WTC11 (cell line): ENCODE measurements around the gene ALOX15B. TPM values are rescaled to one million over a fixed set of nuclear protein-coding genes. Genes with fewer than 3 reads are reported as not detected.

ENCODE experiments used
- ATAC-seq: fragments of 200-7000 bp; cut with Tn5 transposase; 2 replicates; pipeline ENCODE4 v1.10.0; 2021; ENCODE audit warnings: mild to moderate bottlenecking, moderate library complexity
- CTCF ChIA-PET: fragments of 300-600 bp; sonication (Branson Sonifier 250); formaldehyde crosslinking; loops from one replicate; lab custom pipeline; 2021; ENCODE audit warnings: antibody characterized with exemption; lab: Charles Lee
- POLR2A ChIA-PET: fragments of 350-600 bp; sonication (Branson Sonifier 250); formaldehyde crosslinking; loops from one replicate; lab custom pipeline; 2021; ENCODE audit warnings: antibody characterized with exemption; lab: Charles Lee
- DNase-seq: peaks from one replicate; pipeline ENCODE4 v3.0.0; 2021; ENCODE audit warnings: low spot score
- H3K27ac Mint-ChIP-seq: 2 replicates; pipeline ENCODE4 v1.8.0; 2021; ENCODE audit warnings: mixed read lengths
- H3K27me3 Mint-ChIP-seq: 2 replicates; pipeline ENCODE4 v1.8.0; 2021; ENCODE audit warnings: low read depth, mild to moderate bottlenecking, moderate library complexity, mixed read lengths
- H3K36me3 Mint-ChIP-seq: 2 replicates; pipeline ENCODE4 v1.8.0; 2021; ENCODE audit warnings: mixed read lengths
- H3K4me1 Mint-ChIP-seq: 2 replicates; pipeline ENCODE4 v1.8.0; 2022; ENCODE audit warnings: mixed read lengths
- H3K4me3 Mint-ChIP-seq: 2 replicates; pipeline ENCODE4 v1.8.0; 2021; ENCODE audit warnings: mild to moderate bottlenecking, moderate library complexity, mixed read lengths
- H3K9me3 Mint-ChIP-seq: 2 replicates; pipeline ENCODE4 v1.8.0; 2021; ENCODE audit warnings: mixed read lengths
- ELF4 ChIP-seq: sonication (generic); formaldehyde crosslinking; IDR thresholded peaks from 2 replicates; pipeline ENCODE4 v1.8.1; 2022; ENCODE audit warnings: low read depth, mild to moderate bottlenecking, moderate library complexity, missing genetic modification reagents
- ETV6 ChIP-seq: sonication (generic); formaldehyde crosslinking; IDR thresholded peaks from 2 replicates; pipeline ENCODE4 v1.8.1; 2022; ENCODE audit warnings: mild to moderate bottlenecking, missing genetic modification reagents
- GABPB1 ChIP-seq: sonication (generic); formaldehyde crosslinking; IDR thresholded peaks from 2 replicates; pipeline ENCODE4 v1.8.1; 2023; ENCODE audit warnings: mild to moderate bottlenecking, missing genetic modification reagents
- JAZF1 ChIP-seq: fragments of 250-450 bp; sonication (Bioruptor Pico); IDR thresholded peaks from 2 replicates; pipeline ENCODE4 v1.9.0; 2021; ENCODE audit warnings: moderate library complexity, mild to moderate bottlenecking, inconsistent platforms
- MYBL2 ChIP-seq: sonication (generic); formaldehyde crosslinking; IDR thresholded peaks from 2 replicates; pipeline ENCODE4 v1.8.1; 2023; ENCODE audit warnings: mild to moderate bottlenecking, moderate library complexity, missing genetic modification reagents
- NFE2L1 ChIP-seq: sonication (generic); formaldehyde crosslinking; IDR thresholded peaks from 2 replicates; pipeline ENCODE4 v1.8.1; 2023; ENCODE audit warnings: missing genetic modification reagents
- NR3C1 ChIP-seq: sonication (generic); formaldehyde crosslinking; conservative IDR thresholded peaks from 2 replicates; pipeline ENCODE4 v1.8.1; 2023; ENCODE audit warnings: low read depth, mild to moderate bottlenecking, missing genetic modification reagents
- OVOL2 ChIP-seq: fragments of 250-450 bp; sonication (Bioruptor Pico); IDR thresholded peaks from 2 replicates; pipeline ENCODE4 v1.9.0; 2021; ENCODE audit warnings: mild to moderate bottlenecking, borderline replicate concordance
- SP1 ChIP-seq: sonication (generic); formaldehyde crosslinking; conservative IDR thresholded peaks from 2 replicates; pipeline ENCODE4 v1.8.1; 2022; ENCODE audit warnings: missing genetic modification reagents
- ZNF121 ChIP-seq: sonication (generic); formaldehyde crosslinking; IDR thresholded peaks from 2 replicates; pipeline ENCODE4 v1.8.0; 2023; ENCODE audit warnings: missing genetic modification reagents
- ZNF396 ChIP-seq: fragments of 250-450 bp; sonication (Bioruptor Pico); IDR thresholded peaks from 2 replicates; pipeline ENCODE4 v1.8.0; 2021; ENCODE audit warnings: mild to moderate bottlenecking, moderate library complexity, borderline replicate concordance
- ZNF423 ChIP-seq: fragments of 250-450 bp; sonication (Bioruptor Pico); IDR thresholded peaks from 2 replicates; pipeline ENCODE4 v2.1.2; 2022; ENCODE audit warnings: mild to moderate bottlenecking, moderate library complexity
- total RNA-seq: library from RNA; stranded (reverse); gene quantifications from 3 replicates; pipeline ENCODE4 v1.2.3, GENCODE V29; 2021
- TF ChIP-seq, protein P1 (sequence below): sonication (generic); formaldehyde crosslinking; IDR thresholded peaks from 2 replicates; pipeline ENCODE4 v1.8.0; 2022; ENCODE audit warnings: mild to moderate bottlenecking, missing genetic modification reagents
- TF ChIP-seq, protein P2 (sequence below): sonication (generic); formaldehyde crosslinking; conservative IDR thresholded peaks from 2 replicates; pipeline ENCODE4 v1.8.1; 2023; ENCODE audit warnings: mild to moderate bottlenecking, low read depth, missing genetic modification reagents, moderate library complexity
- TF ChIP-seq, protein P3 (sequence below): sonication (generic); formaldehyde crosslinking; IDR thresholded peaks from 2 replicates; pipeline ENCODE4 v1.8.0; 2022; ENCODE audit warnings: mild to moderate bottlenecking, missing genetic modification reagents
- TF ChIP-seq, protein P4 (sequence below): fragments of 200-600 bp; IDR thresholded peaks from 2 replicates; pipeline ENCODE4 v1.8.0; 2022; ENCODE audit warnings: antibody characterized with exemption
- TF ChIP-seq, protein P5 (sequence below): sonication (generic); formaldehyde crosslinking; IDR thresholded peaks from 2 replicates; pipeline ENCODE4 v1.8.1; 2022; ENCODE audit warnings: low read depth, missing genetic modification reagents, borderline replicate concordance
- TF ChIP-seq, protein P6 (sequence below): sonication (generic); formaldehyde crosslinking; IDR thresholded peaks from 2 replicates; pipeline ENCODE4 v1.8.1; 2022; ENCODE audit warnings: mild to moderate bottlenecking, missing genetic modification reagents, moderate library complexity, borderline replicate concordance

The ALOX15B gene
- total RNA-seq, 1 experiment from 2014 or later, result 0.22 TPM

DNA sequence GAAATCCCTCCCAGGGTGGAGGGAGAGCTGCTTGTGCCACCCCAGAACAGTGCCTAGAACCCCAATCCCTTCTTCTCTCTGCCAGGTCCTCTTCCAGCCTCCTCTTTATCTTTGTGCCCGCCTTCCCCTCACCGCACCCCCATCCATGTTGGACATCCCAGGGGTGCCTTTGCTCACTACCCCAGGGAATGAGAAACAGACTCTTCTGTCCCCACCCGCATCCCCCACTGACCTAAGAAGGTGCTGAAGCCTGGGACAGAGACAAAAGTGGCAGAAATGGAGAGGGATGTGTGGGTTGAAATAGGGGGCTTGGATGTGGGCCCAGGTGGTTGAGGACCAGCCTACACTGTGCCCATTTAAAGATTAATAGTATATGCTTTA, 17.0 kb downstream of the ALOX15B start (continued):
- TF ChIP-seq, protein P1, sequence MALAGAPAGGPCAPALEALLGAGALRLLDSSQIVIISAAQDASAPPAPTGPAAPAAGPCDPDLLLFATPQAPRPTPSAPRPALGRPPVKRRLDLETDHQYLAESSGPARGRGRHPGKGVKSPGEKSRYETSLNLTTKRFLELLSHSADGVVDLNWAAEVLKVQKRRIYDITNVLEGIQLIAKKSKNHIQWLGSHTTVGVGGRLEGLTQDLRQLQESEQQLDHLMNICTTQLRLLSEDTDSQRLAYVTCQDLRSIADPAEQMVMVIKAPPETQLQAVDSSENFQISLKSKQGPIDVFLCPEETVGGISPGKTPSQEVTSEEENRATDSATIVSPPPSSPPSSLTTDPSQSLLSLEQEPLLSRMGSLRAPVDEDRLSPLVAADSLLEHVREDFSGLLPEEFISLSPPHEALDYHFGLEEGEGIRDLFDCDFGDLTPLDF (CRISPR knock-in tag), result no peak
- no peak for TF ChIP-seq JAZF1 (CRISPR knock-in tag)
- no peak for TF ChIP-seq OVOL2 (CRISPR knock-in tag)
- TF ChIP-seq, protein P2, sequence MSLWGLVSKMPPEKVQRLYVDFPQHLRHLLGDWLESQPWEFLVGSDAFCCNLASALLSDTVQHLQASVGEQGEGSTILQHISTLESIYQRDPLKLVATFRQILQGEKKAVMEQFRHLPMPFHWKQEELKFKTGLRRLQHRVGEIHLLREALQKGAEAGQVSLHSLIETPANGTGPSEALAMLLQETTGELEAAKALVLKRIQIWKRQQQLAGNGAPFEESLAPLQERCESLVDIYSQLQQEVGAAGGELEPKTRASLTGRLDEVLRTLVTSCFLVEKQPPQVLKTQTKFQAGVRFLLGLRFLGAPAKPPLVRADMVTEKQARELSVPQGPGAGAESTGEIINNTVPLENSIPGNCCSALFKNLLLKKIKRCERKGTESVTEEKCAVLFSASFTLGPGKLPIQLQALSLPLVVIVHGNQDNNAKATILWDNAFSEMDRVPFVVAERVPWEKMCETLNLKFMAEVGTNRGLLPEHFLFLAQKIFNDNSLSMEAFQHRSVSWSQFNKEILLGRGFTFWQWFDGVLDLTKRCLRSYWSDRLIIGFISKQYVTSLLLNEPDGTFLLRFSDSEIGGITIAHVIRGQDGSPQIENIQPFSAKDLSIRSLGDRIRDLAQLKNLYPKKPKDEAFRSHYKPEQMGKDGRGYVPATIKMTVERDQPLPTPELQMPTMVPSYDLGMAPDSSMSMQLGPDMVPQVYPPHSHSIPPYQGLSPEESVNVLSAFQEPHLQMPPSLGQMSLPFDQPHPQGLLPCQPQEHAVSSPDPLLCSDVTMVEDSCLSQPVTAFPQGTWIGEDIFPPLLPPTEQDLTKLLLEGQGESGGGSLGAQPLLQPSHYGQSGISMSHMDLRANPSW (CRISPR knock-in tag), result no peak
- TF ChIP-seq, protein P3, sequence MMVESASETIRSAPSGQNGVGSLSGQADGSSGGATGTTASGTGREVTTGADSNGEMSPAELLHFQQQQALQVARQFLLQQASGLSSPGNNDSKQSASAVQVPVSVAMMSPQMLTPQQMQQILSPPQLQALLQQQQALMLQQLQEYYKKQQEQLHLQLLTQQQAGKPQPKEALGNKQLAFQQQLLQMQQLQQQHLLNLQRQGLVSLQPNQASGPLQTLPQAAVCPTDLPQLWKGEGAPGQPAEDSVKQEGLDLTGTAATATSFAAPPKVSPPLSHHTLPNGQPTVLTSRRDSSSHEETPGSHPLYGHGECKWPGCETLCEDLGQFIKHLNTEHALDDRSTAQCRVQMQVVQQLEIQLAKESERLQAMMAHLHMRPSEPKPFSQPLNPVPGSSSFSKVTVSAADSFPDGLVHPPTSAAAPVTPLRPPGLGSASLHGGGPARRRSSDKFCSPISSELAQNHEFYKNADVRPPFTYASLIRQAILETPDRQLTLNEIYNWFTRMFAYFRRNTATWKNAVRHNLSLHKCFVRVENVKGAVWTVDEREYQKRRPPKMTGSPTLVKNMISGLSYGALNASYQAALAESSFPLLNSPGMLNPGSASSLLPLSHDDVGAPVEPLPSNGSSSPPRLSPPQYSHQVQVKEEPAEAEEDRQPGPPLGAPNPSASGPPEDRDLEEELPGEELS (CRISPR knock-in tag), result no peak
- no peak for TF ChIP-seq SP1 (CRISPR knock-in tag)
- TF ChIP-seq, all 79 proteins: peak for 0

DNA sequence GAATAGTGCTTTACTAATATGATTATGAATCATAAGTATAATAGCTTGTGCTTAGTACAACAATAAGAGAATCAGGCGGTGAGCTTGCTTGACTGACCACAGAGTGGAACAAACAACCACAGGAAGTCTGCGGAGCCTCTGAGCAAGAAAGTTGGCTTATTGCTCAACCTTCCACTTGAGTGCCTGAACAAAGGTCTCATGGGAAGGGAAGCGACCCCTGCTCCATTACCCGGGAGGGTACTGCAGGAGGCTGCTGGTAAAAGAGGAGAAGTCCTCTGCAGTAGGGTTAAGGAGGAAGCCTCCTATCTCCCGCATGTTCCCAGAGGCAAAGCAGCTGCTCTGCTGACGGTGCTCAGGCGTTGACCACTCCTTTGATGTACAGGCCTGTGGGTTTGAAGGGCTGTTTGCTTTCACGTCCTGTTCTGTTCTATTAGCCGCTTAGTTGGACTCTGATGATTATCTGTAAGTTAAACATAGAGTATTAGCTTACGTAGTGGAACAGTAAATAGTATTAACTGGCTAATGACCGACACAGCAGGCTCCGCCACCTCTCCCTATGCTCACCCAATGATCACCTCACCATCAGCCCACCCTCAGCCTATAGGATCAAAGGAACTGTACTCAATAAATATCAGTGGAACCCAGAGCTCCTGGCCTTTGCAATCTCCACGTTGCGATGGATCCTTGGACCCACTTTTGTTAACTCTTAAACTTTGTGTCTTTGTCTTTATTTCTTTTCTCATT, 17.5 kb downstream of the ALOX15B start:
- ChIA-PET POLR2A (no interaction called here), CTCF (interaction anchor here (1.0 to 11.8 kb wide), 16 partner anchors 9 to 313 kb away, joined by 3 to 380 read pairs (median 12); partner anchors contain the start of genes ALOXE3 and RNF227)
- H3K27me3 Mint-ChIP-seq, result peaks cover 27% of the 10 kb centered on the region
- no peak overlapping the region for H3K4me3 Mint-ChIP-seq
- H3K27ac Mint-ChIP-seq, result no peak overlapping the region
- DNase-seq (peak; percentile 8), ATAC-seq (no peak)
- peaks cover 25% of the 10 kb centered on the region for H3K4me1 Mint-ChIP-seq
- TF ChIP-seq GABPB1, result peak; percentile 90
- TF ChIP-seq, protein P4, sequence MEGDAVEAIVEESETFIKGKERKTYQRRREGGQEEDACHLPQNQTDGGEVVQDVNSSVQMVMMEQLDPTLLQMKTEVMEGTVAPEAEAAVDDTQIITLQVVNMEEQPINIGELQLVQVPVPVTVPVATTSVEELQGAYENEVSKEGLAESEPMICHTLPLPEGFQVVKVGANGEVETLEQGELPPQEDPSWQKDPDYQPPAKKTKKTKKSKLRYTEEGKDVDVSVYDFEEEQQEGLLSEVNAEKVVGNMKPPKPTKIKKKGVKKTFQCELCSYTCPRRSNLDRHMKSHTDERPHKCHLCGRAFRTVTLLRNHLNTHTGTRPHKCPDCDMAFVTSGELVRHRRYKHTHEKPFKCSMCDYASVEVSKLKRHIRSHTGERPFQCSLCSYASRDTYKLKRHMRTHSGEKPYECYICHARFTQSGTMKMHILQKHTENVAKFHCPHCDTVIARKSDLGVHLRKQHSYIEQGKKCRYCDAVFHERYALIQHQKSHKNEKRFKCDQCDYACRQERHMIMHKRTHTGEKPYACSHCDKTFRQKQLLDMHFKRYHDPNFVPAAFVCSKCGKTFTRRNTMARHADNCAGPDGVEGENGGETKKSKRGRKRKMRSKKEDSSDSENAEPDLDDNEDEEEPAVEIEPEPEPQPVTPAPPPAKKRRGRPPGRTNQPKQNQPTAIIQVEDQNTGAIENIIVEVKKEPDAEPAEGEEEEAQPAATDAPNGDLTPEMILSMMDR, result no peak
- TF ChIP-seq, protein P5, sequence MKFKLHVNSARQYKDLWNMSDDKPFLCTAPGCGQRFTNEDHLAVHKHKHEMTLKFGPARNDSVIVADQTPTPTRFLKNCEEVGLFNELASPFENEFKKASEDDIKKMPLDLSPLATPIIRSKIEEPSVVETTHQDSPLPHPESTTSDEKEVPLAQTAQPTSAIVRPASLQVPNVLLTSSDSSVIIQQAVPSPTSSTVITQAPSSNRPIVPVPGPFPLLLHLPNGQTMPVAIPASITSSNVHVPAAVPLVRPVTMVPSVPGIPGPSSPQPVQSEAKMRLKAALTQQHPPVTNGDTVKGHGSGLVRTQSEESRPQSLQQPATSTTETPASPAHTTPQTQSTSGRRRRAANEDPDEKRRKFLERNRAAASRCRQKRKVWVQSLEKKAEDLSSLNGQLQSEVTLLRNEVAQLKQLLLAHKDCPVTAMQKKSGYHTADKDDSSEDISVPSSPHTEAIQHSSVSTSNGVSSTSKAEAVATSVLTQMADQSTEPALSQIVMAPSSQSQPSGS (CRISPR knock-in tag), result no peak
- no peaks in the 10 kb centered on the region for H3K36me3 Mint-ChIP-seq
- no peaks in the 10 kb centered on the region for H3K9me3 Mint-ChIP-seq

DNA sequence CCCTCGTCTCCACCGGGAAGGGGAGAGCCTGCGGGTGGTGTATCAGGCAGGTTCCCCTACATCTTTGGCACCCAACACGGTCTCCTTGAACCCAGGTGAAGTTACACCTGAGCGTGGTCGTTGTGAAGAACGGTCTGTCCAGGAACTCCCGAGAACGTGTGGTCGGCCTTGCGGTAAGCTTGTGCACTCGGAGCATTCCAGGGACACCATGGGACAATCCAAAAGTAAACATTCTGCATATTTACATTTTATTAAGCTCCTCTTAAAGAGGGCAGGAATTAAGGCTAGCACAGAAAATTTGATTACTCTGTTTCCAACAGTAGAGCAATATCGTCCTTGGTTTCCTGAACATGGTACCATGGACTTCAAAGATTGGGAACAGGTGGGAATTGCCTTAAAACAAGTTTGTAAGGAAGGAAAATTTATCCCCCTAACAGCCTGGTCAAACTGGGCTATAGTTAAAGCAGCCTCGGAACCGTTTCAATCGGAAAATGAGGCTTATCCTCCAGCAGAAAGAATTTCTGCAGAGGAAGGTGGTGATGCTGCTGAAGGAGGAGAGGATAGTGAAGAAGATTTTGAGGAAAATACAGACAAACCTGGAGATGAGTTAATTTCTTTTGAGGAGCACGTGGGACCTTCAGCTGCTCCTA, 18.2 kb downstream of the ALOX15B start:
- no peak for DNase-seq
- POLR2A ChIA-PET, result no interaction called here
- Mint-ChIP-seq H3K9me3 (no peaks in the 10 kb centered on the region), H3K27me3 (peaks cover 32% of the 10 kb centered on the region), H3K4me1 (peaks cover 32% of the 10 kb centered on the region), H3K36me3 (no peaks in the 10 kb centered on the region), H3K27ac (no peak overlapping the region), H3K4me3 (no peak overlapping the region)
- no peak for ATAC-seq
- CTCF ChIA-PET, result interaction anchor here (0.6 to 11.8 kb wide), 37 partner anchors 10 to 353 kb away, joined by 3 to 380 read pairs (median 4); partner anchors contain the start of genes ALOX15B, ALOXE3, BORCS6 and CNTROB
- TF ChIP-seq, protein P6, sequence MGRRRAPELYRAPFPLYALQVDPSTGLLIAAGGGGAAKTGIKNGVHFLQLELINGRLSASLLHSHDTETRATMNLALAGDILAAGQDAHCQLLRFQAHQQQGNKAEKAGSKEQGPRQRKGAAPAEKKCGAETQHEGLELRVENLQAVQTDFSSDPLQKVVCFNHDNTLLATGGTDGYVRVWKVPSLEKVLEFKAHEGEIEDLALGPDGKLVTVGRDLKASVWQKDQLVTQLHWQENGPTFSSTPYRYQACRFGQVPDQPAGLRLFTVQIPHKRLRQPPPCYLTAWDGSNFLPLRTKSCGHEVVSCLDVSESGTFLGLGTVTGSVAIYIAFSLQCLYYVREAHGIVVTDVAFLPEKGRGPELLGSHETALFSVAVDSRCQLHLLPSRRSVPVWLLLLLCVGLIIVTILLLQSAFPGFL (CRISPR knock-in tag), result no peak
- TF ChIP-seq MYBL2 (CRISPR knock-in tag) (no peak), ZNF121 (CRISPR knock-in tag) (no peak), ZNF396 (CRISPR knock-in tag) (no peak), ZNF423 (CRISPR knock-in tag) (no peak), NR3C1 (CRISPR knock-in tag) (no peak), ETV6 (CRISPR knock-in tag) (no peak), ELF4 (CRISPR knock-in tag) (no peak), NFE2L1 (CRISPR knock-in tag) (no peak)
- TF ChIP-seq, protein P2 (CRISPR knock-in tag), result no peak
